Epithelial cell of esophagus (primary cell): ENCODE results near the gene KRT37.
"Not testable (repeated sequence)": the region's sequence is repeated elsewhere in the genome, so short reads cannot be mapped to it uniquely, and the experiment has no call there.

Experiments
- DNase-seq: peaks from one replicate; pipeline ENCODE4 v3.0.0; 2010; ENCODE audit warnings: low read depth
- H3K4me3 ChIP-seq: 2 replicates; pipeline ENCODE4 v1.5.1; 2011; ENCODE audit warnings: mild to moderate bottlenecking, low read length, control low read depth
- CTCF ChIP-seq: IDR thresholded peaks from 2 replicates; pipeline ENCODE4 v1.5.1; 2011; ENCODE audit warnings: low read depth, mild to moderate bottlenecking, low read length, control low read depth, inconsistent platforms; ENCODE audit not compliant: insufficient read depth; ENCODE audit errors: missing control alignments

Gene KRT37

GRCh38 chr17:41428591-41429291 is 4.4 kb upstream of the KRT37 start:
- no peak overlapping the region for H3K4me3 ChIP-seq
- TF ChIP-seq CTCF = no peak
- DNase-seq = no peak

GRCh38 chr17:41422586-41422985 is 1.8 kb downstream of the KRT37 start:
- not testable (repeated sequence) for DNase-seq, H3K4me3 ChIP-seq

GRCh38 chr17:41421617-41422016 is 2.8 kb downstream of the KRT37 start:
- no peak for DNase-seq
- no peak overlapping the region for H3K4me3 ChIP-seq
- no peak for TF ChIP-seq CTCF

GRCh38 chr17:41421116-41421515 is 3.3 kb downstream of the KRT37 start:
- TF ChIP-seq CTCF = no peak
- H3K4me3 ChIP-seq = no peak overlapping the region
- peak; percentile 92 for DNase-seq

GRCh38 chr17:41420134-41420533 is 4.3 kb downstream of the KRT37 start:
- DNase-seq = peak; percentile 89
- H3K4me3 ChIP-seq = no peak overlapping the region
- no peak for TF ChIP-seq CTCF

- TF ChIP-seq CTCF = no peak
- peak; percentile 40 for DNase-seq
- no peak overlapping the region for H3K4me3 ChIP-seq
Observed at GRCh38 chr17:41419716-41420115, 4.7 kb downstream of the KRT37 start.

- TF ChIP-seq CTCF = no peak
- H3K4me3 ChIP-seq = no peak overlapping the region
- no peak for DNase-seq
Observed at GRCh38 chr17:41418116-41418860, 6.1 kb downstream of the KRT37 start.
